Inflammatory macrophage treated with lipopolysaccharide for 4 hours (primary cell): Measurements from ENCODE around the gene DYNC1I2.
A peak's percentile ranks its signal among the peaks of the same experiment; 100 is the strongest.

Experiments used
- DNase-seq: peaks from one replicate; pipeline ENCODE4 v3.0.0-alpha.2; 2020

The DYNC1I2 gene

GRCh38 chr2:171687287-171688128 lies at the start of gene DYNC1I2:
Gene DYNC1I2, plus strand, starts transcription at chr2:171687469. Its CDS starts 2,687 bp downstream, at chr2:171690156.
- peak; percentile 92 for DNase-seq

DNA sequence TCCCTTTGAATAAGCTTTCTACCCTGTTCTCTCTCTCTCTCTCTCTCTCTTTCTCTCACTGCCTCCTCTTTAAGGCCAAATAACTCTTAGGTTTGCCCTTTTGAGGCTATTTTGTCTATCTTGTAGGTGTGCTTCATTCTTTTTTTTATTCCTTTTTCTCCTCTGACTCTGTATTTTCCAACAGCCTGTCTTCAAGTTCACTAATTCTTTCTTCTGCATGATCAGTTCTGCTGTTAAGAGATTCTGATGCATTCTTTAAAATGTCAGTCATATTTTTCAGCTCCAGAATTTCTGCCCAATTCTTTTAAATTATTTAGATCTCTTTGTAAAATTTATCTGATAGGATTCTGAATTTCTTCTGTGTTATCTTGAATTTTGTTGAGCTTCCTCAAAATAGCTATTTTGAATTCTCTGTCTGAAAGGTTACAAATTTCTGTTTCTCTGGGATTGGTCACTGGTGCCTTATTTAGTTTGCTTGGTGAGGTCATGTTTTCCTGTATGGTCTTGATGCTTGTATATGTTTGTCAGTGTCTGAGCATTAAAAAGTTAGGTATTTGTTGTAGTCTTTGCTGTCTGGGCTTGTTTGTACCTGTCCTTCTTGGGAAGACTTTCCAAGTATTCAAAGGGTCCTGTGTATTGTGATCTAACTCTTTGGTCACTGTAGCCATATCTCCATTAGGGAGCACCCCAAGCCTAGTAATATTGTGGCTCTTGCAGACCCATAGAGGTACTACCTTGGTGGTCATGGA lies 35.4 kb upstream of the DYNC1I2 start:
- DNase-seq: no peak

DNA sequence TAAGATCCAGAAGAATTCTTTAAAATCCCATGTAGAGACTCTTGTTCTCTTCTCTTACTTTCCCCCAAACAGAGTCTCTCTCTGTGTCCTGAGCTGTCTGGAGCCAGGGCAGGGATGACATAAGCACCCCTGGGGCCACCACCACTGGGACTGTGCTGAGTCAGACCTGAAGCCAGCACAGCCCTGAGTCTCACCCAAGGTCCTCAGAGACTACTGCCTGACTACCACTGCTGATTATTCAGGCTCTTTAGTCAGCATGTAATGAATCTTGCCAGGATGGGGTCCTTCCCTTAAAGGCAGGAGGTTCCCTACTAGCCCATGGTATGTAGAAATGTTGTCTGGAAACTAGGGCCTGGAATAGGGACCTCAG lies 34.9 kb upstream of the DYNC1I2 start:
- no peak for DNase-seq

DNA sequence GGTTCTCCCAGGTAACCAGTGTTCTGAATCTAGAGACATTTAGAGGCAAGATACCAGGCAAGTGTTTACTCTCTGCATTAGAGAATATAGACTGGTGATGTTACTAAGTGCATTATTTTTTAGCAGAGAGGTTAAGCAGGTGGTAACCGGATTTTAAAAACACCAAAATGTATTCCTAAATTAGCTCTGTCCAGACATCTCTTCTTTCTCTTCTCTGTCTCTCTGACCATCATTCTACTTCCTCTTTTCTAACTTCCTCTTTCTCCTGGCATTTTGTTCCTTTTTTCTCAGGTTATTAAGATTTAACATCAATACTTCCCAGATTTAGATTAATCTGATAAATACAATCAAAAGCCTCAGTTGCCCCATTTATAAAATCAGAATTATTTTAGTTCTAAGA lies 31.7 kb upstream of the DYNC1I2 start:
- peak; percentile 53 for DNase-seq

GRCh38 chr2:171667041-171667440 lies 20.2 kb upstream of the DYNC1I2 start:
- DNase-seq: no peak

DNA sequence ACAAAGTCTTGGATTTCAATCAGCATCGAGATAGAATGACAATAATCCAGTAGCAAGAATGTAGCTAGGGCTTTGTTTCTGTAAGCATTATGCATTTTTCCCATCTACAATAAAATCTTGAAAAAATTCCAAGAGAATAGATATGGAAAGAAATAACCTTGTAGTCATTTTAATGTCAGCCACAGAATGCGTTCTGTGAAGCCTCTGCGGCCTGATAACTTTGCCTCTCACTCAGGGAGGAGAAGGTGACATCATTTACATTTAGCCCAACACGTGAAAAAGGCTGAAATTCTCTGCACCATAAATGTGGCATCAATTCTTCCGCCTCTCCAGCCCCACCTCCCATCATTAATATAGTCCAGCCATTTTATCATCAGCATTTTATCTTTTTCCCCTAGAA lies 19.1 kb upstream of the DYNC1I2 start:
- DNase-seq: no peak

DNA sequence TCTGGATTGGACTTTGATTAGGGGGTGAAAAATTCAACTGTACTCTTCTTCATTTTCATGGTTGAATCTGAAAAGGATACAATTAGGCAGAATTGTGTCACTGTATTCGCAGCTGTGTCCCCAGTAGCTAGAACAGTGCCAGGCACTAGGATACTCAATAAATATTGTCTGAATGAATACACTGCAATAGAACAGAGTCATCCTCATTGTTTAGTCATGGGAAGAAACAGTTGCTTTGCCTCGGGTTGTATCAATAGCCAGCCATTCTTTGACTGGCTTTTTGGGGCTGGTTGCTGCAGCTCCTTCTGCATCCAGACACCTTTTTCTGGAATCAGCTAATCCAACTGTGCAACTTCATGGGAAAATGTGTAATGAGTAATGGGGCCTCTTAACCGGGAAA lies 18.1 kb upstream of the DYNC1I2 start:
- DNase-seq: no peak

- no peak for DNase-seq
Observed at GRCh38 chr2:171670655-171671054, 16.6 kb upstream of the DYNC1I2 start.

GRCh38 chr2:171671867-171672266 lies 15.4 kb upstream of the DYNC1I2 start:
- DNase-seq: no peak

GRCh38 chr2:171673905-171674304 lies 13.4 kb upstream of the DYNC1I2 start:
- no peak for DNase-seq

DNA sequence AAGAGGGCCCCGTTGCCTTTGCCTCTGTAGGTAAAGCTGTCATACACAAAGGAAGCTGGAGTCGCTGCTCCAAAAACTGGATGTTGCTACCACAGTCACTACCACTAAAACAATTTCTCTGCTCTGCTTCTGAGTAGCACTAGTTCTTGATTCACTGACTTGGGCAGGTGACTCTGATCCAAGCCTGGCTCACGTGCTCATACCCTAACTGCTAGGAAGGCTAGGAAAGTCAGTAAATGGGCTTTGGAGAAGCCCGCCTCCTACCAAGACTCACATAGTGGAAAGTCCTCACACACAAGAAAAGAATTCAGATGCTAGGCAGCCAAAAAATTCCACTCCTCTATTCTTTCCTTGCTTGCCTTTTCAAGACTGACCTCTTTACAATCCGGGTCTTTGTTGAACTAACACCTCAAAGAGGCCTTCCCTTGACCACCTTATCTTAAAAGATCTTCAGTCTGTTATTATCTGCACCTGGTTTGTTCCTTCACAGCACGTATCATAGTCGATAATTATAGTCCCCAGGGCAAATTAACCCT lies 11.4 kb upstream of the DYNC1I2 start:
- DNase-seq: no peak

GRCh38 chr2:171678619-171679018 lies 8.7 kb upstream of the DYNC1I2 start:
- no peak for DNase-seq

- no peak for DNase-seq
Observed at GRCh38 chr2:171688129-171688465, 828 bp downstream of the DYNC1I2 start.

DNA sequence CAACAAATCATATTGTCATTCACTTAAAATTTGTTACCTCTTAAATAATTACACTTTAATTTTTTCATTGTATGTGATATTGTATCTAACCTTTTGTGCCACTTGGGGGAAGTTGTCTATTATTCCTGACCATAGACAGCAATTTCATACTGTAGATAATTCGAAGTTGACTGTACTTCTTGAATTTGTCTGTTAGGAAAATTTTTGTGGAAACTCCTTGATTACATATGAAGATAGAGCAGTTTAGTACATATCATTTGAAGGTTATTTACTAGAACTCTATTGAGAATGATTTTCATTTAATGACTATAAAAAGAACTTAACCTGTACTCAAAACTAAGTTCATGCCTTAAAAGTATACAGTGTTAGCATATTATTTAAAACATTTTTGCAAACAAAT lies 5.1 kb downstream of the DYNC1I2 start:
- peak; percentile 34 for DNase-seq

GRCh38 chr2:171702781-171703556 lies 15.7 kb downstream of the DYNC1I2 start:
- no peak for DNase-seq

DNA sequence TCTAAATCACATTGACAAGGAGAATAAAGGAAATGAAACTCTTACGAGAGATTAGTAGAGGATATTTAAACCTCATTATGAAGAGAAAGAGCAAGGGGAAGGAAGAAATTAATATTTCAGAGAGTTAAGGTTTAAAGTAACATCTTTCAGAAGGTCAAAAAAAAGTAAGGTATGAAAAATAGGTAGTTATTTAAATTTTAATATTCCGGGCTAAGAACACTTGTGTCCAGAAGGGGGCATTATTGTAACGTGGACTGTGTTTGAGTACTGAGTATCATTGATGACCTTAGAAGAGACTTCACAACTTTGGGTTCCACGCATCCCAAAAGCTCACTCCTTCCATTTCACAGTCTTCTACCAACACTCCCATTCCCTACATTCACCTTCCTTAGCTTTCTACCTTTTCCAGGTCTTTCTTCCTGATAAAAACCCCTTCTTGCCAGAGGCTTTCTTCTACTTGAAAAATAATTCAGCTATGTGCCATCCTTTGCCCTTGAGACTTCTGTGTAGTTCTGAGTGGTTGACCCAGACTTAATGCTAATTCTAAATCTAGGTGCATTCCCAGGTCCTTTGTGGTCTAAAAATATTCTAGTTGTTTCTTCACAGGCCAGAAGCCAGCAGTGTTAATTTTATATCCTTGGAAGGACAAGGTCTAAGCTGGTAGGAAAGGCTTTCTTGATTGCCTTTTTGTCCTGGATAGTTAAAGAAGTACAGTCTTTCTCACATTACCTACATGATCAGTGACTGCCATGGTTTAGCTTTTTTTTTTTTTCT lies 16.5 kb downstream of the DYNC1I2 start:
- peak; percentile 15 for DNase-seq

GRCh38 chr2:171706152-171706803 lies 19.0 kb downstream of the DYNC1I2 start:
- DNase-seq: peak; percentile 10

- DNase-seq: no peak
Observed at GRCh38 chr2:171707752-171708151, 20.5 kb downstream of the DYNC1I2 start.

DNA sequence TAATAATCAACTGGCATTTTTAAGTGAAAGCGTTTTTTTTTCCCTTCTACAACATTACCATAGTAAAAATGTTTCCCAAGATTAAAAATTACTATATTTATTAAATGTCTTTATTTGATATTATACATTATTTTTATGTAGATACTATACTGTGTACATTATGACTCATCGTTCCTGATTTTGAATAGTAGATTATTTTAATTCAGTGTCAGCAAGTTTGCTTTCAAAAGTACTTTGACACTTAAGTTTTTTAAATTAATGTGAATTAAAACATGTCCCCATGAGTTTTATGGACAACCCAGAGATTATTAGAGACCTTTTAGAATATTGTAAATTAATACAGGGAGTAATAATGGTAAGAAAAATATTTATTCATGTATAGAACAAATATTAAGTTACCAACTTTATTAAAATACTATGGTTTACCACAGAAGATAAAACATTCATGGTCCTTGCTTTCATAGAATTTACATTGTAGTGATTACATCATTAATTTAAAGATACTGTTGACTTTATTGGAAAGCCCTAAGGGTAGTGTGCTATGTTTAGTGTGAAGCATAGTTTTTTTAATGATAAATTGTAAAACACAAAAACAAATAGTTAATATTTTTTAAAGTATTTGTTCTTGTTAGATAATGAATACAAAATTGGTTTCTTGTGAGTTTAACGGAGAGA lies 21.9 kb downstream of the DYNC1I2 start:
- DNase-seq: no peak

DNA sequence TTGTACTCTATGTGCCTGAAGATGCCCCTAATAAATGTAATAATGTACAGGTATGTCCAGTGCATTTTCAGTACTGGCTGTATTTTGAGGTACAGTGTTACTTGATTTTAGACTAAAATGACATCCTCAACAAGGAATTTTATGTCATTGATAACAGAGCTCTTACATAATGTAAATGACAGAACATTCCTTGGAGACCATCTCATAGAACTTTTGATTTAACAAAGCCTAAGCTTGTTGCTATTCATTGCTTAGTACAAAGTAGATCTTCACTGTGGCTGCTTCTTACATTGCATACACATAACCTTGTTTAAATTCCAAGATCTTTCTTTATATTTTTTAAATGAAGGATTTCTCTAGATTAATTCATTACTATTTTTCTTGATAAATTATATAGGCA lies 24.1 kb downstream of the DYNC1I2 start:
- DNase-seq: no peak

DNA sequence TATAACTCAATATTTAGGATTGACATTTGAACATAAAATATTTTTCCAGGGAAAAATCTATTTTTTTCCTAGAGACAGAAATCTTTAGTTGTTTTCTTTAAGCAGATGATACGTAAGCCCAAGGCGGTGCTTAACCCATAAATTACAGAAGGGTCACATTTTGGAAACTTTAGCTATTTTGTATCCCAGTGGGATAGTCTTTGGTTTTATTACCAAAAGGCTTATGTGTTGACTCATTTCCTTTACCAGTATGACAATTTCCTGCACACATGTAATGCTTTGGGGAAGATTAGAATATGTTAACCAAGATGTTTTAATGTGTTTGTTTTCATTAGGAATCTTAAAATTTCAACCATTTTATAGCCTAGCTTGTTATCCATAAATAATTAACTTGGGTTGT lies 24.8 kb downstream of the DYNC1I2 start:
- no peak for DNase-seq
